Esophagus squamous epithelium (tissue), 4 donors: ENCODE measurements around the gene TOMM40L.

Experiments
- POLR2A ChIP-seq, 4 donors: fragments of 450-650 bp; IDR thresholded peaks; one replicate each; pipeline ENCODE4 v1.6.1; 2017; ENCODE audit warnings: antibody characterized with exemption in 4 of 4, mild to moderate bottlenecking in 4 of 4, moderate library complexity in 3 of 4
- TF ChIP-seq, protein P1 (sequence below), 6 experiments: fragments of 450-650 bp in 4 of 6; fragments of 200-600 bp in 2 of 6; sonication (generic) in 2 of 6; IDR thresholded peaks; one replicate each; pipeline ENCODE4 v1.5.1; 2016 to 2019; ENCODE audit warnings: antibody characterized with exemption in 6 of 6, mild to moderate bottlenecking in 4 of 6, moderate library complexity in 4 of 6

- TF ChIP-seq, protein P1, sequence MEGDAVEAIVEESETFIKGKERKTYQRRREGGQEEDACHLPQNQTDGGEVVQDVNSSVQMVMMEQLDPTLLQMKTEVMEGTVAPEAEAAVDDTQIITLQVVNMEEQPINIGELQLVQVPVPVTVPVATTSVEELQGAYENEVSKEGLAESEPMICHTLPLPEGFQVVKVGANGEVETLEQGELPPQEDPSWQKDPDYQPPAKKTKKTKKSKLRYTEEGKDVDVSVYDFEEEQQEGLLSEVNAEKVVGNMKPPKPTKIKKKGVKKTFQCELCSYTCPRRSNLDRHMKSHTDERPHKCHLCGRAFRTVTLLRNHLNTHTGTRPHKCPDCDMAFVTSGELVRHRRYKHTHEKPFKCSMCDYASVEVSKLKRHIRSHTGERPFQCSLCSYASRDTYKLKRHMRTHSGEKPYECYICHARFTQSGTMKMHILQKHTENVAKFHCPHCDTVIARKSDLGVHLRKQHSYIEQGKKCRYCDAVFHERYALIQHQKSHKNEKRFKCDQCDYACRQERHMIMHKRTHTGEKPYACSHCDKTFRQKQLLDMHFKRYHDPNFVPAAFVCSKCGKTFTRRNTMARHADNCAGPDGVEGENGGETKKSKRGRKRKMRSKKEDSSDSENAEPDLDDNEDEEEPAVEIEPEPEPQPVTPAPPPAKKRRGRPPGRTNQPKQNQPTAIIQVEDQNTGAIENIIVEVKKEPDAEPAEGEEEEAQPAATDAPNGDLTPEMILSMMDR (IDR thresholded peaks at IDR 0.05) = no peak
- TF ChIP-seq POLR2A (IDR thresholded peaks at IDR 0.05) = no peak
These were observed 46.2 kb upstream of the TOMM40L start for GRCh38 chr1:161179698-161180097.
